Muscle of back (tissue), 11 donors: ENCODE results near the gene WWOX. TPM values are rescaled to one million over a fixed set of nuclear protein-coding genes. Genes with fewer than 3 reads are reported as not detected.

Experiments used
- DNase-seq, 3 donors: peaks; one replicate each; pipeline versions ENCODE4 v3.0.0 to v3.0.0-alpha.2; 2013
- polyA plus RNA-seq, 10 donors: library from polyadenylated mRNA; unstranded; fragments of 120-200 nt; gene quantifications; one replicate each; pipeline ENCODE4 v1.2.1, GENCODE V29; 2013; ENCODE audit not compliant: insufficient read length in 10 of 10

WWOX gene
- polyA plus RNA-seq, 10 donors, result 7.8 to 14.7 (median 12.8) TPM

DNA sequence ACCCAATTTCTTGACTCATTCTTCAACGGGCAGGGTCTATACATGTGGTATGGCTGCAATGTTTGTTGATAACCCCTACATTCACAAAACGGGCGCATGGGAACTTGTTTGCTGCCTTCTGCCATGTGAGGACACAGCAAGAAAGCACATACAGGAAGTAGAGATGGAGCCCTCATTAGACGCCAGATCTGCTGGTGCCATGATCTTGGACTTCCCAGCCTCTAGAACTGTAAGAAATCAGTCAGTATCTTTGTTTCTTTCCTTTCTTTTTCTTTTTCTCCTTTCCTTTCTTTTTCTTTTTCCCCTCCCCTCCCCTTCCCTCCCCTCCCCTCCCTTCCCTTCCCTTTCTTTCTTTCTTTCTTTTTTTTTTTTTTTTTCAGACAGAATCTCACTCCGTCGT, 165.2 kb downstream of the WWOX start:
- DNase-seq, result no peak

DNA sequence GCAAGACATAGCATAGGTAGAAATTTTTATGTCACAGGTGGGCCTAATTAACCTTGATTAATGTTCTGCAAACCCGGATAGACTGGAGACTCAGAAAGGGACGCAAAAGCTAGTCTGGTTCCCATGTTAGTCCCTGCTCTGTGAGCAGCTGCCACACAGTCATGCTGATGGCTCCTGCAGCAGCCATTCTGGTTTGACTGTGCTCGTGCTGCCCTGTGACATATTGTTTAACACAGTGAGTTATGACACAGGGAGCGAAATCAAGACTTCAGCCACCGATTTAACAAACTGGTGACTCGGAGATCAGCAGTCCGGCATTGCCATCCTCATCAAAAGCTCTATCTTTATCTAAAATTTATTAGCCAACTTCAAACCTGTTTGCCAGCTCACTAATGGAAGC, 169.8 kb downstream of the WWOX start:
- DNase-seq, result no peak

DNA sequence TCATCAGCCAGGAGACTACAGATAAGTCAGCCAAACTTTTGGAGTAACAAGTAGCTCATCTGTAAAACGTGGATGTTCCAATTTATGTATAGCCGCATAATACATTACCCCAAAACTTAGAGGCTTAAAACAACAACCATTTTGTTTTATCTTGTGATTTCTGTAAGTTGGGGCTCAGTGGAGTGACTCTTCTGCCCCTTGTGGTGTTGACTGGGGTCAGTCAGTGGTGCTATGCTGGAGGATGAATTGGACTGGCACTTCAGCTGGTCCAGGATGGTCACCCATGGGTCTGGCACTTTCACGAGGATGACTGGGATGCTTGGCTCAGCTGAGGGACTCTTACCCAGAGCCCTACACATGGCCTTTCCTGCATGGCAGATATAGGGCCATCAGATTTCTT, 172.5 kb downstream of the WWOX start:
- no peak for DNase-seq

DNA sequence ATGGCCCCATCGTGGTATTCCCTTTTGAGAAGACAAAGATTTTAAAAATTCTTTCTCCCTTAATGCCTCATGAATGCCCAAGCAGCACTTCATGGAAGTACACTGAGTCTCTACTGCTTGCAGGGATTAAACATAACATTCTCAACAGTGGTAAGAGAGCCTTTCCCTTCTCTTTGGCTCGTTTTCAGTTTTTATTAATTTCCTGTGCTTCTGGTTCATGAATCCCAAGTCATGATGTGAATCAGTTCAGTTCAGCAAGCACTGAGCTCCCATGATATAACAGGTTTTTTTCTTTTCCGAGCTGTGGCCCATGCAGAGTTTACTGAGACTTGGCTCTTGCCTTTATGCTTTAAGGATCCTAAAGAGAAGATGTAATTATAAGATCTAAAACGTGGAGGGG, 175.3 kb downstream of the WWOX start:
- DNase-seq, result no peak

DNA sequence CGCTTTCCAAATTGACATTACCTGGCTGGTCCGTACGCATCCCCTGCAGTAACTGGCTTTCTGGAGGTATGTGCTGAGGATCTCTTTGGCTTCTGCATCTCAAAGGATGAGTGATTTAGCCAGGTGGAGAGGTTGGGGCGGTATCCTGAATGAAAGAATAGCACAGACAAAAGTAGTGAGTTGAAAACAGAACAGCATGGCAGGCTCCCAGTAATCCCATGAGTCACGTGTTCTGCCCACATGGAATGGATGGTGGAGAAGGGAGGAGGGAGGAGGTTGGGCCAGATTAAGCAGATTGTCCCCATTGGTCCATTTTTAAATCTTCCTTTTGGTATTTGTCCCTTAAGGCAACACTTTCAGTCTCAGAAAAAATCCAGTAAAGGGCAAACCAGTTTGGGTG, 176.0 kb downstream of the WWOX start:
- no peak for DNase-seq

DNA sequence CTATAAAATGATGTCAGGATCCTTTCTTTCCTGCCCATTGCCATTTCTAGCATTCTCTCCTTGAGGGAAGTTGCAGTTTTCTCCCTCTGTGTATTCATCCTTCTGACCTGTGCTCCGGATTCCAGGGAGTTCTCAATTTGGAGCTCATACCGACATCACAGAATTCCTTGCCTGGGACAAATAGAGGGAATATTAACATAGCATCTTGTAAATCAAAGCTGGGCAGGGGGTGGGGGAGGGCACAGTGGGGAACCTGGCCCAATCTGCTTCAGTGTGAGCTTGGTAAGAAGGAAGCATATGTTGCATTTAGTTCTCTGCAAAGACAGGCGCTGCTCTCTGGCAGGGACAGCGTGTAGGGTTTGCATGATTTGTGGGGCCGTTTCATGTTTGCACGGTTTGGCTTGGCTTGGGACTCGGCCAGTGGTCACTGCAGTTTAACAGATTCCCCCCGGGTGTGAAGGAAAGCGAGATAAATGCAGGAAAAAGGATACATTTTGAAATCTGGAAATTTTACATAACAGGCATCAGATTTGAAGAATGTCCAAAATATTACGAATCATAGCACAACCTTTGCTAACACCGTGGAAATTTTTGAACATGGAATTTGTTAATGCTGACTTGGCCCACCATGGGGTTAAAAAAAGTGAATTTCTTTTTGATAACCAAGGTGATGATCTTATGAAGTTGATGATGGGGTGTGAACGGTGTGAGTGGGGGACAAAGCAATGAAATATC, 178.0 kb downstream of the WWOX start:
- DNase-seq, result peak in 2 of 3 donors; percentile 22 to 46

DNA sequence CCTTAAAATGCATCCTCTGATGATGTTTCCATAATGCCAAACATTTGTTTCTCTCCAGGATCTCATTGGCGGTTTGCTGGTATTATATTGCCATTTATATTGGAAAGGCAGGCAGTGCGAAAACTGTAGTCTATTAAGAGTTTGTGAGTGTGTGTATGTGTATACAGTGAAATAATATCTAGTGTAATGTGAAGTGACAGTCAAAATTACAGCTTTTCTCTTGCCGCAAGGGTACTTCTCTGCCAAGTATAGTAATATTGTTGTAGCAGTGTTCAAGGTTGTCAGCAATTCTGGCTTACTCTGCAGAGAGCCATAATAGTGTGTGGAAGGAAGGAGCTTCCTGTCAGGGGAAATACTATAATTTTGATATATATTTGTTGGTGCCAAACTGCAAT, 178.6 kb downstream of the WWOX start:
- no peak for DNase-seq

DNA sequence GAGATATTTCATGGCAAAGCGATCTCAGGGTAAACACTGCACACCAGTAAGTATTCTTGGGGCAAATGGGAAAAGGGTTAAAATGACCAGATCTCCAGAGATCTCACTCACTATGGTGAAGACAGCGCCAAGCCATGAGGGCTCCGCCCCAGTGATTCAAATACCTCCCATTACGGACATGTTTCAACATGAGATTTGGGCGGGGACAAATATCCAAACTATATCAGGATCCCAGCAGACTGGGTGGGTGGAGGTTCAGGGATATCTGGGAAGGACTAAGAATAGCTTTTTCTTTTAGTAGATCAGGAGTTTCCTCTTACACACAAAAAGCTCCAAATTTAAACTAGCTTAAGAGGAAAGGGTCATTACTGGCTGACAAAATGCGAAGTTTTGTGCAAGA, 181.7 kb downstream of the WWOX start:
- DNase-seq, result no peak

DNA sequence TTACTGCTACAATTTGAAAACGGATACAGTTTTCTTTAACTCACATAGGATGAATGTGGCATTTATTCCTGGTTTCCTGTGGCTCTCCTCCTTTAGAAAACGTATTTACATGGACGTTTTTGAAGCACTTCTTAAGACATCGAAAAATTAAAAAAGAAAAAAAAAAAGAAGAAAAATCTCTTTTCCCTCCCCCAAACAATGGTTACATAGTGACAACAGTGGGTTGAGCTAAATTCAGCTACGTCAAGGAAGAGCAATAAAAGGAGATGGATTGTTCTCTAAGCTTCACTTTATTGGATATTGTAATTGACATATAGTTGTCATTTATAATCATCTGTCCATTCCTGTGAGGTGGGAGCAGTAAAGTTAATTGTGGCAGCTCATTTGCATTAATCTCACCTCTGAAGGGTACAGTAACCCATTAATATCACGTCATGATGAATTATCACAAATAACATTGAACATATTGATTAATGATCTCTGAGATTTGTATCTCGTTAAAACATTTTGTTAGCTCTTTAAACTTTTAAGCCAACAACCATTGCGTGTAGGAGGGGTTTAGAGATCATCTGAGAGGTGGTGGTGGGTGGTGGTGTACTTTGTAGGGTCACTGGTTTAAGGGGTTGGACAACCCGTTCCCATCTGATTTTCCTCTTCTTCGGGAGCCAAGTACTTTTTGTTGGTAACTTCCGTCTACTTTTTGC, 184.2 kb downstream of the WWOX start:
- no peak for DNase-seq

DNA sequence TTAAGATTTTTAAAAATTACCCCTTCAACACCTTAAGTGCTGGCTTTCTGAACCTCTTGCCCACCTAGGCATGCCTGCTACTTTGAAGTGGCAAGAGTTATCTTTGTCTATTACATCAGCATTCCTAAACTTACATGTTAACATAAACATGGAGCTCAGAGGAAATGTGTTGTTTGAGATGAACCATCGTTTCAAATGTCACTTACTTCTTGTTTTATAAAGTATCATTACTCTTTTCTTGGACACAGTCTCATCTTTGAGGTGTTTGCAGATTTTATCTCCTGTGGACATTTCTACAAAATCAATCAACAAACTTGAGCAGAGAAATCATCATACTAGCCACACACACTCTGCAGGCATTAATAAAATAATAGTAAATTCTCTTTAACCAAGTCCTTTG, 184.9 kb downstream of the WWOX start:
- DNase-seq, result no peak

DNA sequence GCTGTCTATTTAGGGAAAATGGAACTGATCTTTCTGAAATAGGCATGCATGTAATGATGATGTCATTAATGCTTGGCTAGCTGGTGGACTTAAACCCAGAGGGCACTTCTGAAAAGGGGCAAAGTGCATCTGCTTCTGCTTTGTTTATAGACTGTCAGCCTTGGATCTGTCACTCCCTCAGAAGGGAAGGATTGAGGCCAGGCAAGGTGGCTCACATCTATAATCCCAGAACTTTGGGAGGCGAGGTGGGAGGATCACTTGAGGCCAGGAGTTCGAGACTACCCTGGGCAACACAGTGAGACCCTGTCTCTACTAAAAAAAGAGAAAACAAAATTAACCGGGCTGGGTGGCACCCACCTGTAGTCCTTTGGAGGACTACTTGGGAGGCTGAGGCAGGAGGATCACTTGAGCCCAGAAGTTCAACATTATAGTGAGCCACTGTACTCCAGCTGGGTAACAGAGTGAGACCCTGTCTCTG, 185.5 kb downstream of the WWOX start:
- DNase-seq, result no peak

DNA sequence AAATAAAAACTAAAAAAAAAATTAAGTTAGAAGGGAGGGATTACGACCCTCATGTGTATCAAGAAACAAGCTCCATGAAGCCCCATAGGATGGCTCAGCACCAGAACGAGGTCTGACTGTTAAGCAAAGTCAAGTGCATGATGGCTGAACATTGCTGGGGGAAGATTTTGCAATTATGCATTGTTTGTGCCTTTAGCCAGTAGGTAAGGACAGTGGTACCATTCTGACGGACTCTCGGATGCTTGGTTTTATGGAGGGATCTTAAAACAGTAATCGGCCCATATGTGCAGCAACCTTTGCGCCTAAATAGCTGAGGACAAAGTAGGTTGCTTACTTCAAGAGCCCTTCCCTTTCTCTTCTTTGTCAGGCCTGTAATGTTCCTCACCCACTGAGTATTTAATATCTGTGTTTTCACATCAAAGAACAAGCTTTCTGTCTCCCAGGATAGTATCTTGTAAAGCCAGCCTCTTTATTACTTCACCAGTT, 186.0 kb downstream of the WWOX start:
- no peak for DNase-seq

DNA sequence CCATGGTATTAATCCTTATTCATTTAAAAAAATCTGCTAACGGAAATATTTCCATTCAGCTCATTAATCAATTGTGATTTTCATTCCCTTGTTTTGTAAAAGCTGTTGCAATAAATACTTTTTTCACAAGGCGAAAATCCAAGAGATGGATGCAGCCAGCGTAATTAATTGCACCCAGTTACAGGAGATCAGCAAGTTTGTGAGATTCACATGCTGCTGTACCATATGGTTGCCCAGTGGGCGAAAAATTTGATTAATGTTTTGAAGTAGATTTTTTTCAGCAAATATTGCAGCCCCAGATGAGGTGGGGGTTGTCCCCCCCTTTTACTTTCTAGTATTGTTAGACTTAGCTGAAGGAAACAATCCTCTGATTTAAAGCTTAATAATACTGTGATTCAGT, 186.6 kb downstream of the WWOX start:
- no peak for DNase-seq

DNA sequence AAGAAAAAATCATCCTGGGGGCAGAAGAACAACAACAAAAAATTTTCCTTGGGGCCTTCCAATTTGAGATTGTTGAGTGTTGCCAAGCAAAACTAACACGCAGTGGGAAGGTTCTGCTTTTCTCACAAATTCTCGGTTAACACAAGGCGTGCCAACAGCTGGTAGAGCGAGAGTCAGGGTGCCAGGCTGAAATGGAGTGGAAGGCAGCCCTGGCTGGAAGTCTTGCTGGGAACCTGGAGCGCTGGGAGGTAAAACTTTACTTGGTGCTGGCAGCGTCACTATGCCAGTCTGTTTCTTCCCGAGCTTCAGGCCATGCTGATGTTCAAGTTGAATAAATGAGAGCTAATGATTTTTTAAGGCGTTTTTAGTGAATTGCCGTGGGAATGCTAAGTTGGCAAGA, 189.4 kb downstream of the WWOX start:
- peak in 1 of 3 donors; percentile 24 for DNase-seq

DNA sequence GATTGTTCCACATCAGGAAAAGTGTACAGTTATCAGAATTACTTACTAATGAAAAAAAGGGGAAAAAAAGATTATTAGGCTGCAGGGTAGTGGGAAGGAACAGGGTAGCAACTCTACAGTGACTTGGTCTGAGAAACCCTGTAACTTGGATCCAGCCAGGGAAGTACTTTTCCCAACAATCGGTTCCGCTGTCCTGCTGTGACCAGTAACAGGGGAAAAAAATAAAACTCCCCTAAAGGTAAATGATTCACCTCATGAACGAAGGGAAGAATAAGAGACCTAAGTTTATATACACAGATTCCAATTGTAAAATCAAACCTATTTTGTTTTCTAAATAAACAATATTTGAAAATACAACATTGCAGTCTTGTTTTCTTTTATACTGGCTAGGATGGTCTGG, 189.9 kb downstream of the WWOX start:
- no peak for DNase-seq

DNA sequence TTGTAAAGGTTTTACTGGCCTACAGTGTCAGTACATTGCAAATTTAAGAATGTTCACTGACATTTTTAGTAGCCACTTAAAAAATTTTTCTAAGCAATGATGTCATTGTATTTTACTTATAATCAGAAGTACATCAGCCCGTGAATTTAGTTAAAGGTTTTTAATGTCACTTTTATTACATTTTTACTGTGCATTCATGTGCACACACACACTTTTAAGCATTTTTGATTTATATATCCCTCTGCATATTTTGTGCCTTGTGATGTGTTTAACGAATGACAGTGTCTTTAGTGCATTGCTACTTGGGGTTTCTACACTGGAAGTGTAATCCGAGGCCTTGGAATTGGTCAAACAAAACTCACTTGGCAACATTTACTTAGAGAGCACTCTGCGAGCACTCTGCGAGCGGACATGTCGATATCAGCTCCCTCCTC, 190.4 kb downstream of the WWOX start:
- no peak for DNase-seq

DNA sequence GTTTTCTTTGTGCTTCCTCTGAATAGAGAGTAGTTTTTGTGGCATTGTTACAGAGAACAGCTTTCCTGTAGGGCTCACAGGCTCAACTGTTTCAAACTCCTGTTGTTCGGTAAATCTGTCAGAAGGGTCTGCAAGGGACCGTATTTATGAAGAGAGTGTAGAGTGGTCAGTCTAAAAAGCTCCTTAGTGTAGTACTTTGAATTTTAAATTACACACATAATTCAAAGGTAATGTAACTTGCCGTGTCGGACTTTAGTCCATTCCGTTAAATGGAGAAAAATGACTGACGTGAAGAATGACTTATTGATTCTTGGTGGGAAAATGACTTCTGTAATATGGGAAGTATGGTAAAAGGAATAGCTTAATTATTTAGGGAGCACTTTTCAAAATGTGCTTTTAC, 190.9 kb downstream of the WWOX start:
- DNase-seq, result no peak

DNA sequence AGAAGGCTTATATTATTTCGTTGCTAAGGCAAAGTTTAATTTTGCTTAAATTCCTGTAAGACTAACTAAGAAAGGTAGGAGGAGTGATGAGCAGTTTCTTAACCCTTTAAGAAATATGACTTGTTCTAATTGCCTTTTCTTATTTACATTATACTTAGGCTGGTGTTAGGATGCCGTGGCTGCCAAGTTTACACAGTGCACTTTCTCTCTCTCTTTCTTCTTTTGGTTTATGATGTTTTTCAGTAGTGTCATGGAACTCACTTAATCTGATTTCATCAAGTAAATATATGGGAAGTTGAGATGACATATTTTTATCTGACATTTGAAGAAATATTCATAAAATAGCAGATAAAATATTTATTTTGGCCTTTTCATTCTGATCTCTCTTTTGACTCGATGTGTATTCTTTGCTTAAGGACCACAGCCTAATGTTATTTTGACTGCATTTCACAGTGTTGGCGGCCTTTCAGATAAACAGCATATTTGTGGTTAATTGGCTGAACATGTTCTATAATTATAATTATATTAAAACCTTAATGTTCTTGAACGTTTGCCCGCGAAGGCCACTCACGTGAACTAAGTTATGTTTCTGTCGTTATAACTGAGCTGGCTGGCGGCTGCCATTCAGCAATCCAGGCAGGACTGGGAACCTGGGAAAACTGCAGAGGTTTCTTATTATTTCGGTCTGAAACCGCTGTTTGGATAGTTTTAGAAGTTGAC, 191.6 kb downstream of the WWOX start:
- no peak for DNase-seq

DNA sequence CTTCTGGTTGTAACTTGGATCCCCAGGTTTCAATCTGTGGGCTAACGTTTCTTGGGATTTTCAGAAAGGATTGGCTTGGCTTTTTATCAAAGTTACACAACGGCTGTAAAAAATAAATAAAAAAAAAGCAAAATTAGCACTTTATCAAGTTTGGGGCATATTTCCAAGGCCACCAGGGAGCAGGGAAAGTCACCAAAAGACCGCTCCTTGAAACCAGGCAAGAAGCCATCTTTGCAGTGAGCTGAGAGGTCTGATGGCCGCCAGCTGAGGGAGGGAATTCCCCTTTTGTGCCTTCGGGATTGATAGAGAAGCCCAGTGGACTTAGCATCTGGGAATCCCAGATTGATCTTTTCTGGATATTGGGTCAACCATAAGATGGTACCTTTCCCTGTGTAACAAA, 192.2 kb downstream of the WWOX start:
- DNase-seq, result no peak

DNA sequence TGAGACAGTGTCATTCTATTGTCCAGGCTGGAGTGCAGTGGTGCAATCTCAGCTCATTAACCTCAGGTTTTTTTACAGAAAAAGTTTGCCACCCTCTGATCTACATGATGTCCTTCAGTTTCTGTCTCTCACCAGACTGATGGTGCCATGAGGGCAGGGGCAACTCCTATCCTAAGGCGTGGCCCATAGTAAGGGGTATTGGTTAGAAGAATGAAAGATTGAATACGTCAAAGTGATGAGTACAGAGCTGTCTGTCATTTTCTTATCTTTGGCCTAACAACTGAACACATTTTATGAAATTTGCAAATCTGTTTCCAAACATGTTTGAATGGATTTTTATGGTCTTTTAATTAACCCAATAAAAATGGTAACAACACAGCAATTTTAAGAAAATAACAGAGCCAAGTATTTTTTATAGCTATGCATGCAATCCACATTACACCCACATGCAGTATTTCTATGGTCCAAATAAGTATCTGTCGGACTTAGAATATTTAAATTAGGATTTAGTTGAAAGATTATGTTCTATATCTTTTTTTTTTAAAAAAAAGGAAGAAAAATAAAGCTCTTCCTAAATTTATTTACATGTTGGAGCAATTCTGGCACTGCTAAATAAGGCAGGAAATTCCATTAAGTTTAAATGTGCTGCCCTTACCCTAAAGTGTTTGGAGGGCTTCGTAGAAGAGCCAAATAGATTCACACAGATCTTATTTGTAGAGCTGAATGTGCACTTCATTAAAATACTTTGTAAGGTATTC, 192.8 kb downstream of the WWOX start:
- DNase-seq, result no peak

DNA sequence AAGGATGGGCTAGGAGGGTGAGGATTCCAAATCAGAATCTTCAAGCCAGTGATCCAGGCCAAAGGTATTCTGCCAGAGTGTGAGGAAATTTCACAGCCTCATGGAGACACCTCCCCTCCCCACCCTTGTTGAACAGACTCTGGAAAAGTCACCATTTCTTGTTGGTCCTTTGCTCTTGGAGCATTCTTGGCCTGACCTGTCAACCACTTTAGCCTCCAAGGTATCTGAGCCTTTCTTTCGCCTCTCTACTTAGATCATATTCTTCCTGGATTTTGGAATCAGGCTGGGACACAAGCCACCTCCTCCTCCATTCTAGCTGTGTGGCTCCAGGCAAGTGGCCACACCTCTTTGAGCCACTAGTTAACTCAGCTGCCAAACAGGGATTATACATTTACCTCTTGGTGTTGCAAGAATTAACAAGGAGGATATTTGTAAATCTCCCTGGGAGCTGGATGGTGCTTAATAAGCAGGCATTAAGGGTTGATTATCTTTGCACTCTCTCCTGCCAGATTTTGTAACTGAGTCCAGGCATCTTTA, 193.5 kb downstream of the WWOX start:
- DNase-seq, result no peak
